ENCODE measurements around the gene CACNA2D2.

The CACNA2D2 gene

DNA sequence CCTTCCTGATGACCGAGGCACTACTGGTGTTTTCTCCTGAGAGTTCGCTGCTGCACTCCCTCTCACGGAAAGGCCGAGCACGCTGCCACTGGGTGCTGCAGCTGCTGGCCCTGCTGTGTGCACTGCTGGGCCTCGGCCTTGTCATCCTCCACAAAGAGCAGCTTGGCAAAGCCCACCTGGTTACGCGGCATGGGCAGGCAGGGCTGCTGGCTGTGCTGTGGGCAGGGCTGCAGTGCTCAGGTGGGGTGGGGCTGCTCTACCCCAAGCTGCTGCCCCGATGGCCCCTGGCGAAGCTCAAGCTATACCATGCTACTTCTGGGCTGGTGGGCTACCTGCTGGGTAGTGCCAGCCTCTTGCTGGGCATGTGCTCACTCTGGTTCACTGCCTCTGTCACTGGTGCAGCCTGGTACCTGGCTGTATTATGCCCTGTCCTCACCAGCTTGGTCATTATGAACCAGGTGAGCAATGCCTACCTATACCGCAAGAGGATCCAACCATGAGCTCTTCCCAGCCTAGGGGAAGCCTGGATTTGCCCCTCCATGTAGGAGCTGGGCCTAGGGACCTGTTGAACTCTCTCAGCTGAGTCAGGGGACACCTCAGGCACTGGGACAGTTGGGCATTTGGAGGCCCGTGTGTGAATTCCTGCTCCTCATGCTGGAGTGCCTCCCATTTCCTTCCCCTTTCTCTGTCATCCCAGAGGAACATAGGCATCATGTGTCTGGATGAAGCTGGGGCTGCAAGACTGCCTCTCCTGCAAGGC is 150.0 kb downstream of the CACNA2D2 start:
- CTCF ChIA-PET = interaction anchor here (0.7 to 16.7 kb wide), 7 partner anchors 10 to 258 kb away, joined by 3 to 473 read pairs (median 4); partner anchors contain the start of genes CISH, RASSF1 and ZMYND10
- no peak overlapping the region for H3K4me3 ChIP-seq (ENCODE audit: low read depth, low read length)
- DNase-seq (ENCODE audit: low read depth, low spot score) = no peak
- TF ChIP-seq, protein P1, sequence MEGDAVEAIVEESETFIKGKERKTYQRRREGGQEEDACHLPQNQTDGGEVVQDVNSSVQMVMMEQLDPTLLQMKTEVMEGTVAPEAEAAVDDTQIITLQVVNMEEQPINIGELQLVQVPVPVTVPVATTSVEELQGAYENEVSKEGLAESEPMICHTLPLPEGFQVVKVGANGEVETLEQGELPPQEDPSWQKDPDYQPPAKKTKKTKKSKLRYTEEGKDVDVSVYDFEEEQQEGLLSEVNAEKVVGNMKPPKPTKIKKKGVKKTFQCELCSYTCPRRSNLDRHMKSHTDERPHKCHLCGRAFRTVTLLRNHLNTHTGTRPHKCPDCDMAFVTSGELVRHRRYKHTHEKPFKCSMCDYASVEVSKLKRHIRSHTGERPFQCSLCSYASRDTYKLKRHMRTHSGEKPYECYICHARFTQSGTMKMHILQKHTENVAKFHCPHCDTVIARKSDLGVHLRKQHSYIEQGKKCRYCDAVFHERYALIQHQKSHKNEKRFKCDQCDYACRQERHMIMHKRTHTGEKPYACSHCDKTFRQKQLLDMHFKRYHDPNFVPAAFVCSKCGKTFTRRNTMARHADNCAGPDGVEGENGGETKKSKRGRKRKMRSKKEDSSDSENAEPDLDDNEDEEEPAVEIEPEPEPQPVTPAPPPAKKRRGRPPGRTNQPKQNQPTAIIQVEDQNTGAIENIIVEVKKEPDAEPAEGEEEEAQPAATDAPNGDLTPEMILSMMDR (IDR thresholded peaks at IDR 0.05; ENCODE audit: insufficient read depth, low read length, missing control alignments) = no peak
- POLR2A ChIA-PET = interaction anchor here (0.6 to 1.0 kb wide), 3 partner anchors 8 to 218 kb away, joined by 3 to 4 read pairs (median 3); partner anchors contain the start of gene ZMYND10

DNA sequence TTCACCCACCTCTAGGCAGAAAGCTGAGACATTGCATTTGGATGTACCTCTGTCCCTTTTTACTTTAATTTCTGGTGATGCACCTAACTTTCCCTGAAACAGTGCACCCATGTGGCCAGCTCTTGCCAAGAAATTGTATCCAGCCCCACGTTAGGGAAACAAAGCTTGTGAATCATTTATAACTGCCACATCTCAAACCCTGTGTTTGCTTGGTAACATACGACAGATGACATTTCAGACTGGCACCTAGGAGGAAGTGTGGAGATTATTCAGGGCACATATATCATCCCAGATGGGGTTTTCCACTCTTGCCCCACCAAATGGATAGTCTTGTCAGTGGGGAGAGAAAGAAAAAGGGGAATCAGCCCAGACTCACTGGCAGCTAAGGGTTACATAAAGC is 150.7 kb downstream of the CACNA2D2 start:
- CTCF ChIA-PET = interaction anchor here (0.7 to 16.7 kb wide), 6 partner anchors 9 to 259 kb away, joined by 3 to 473 read pairs (median 4); partner anchors contain the start of genes CISH, RASSF1 and ZMYND10
- no peak overlapping the region for H3K4me3 ChIP-seq (ENCODE audit: low read depth, low read length)
- POLR2A ChIA-PET = interaction anchor here (0.6 kb wide), 1 partner anchor 10 kb away, joined by 3 read pairs; no protein-coding TSS in a partner anchor
- TF ChIP-seq, protein P1 (IDR thresholded peaks at IDR 0.05; ENCODE audit: insufficient read depth, low read length, missing control alignments) = peak; percentile 16
- DNase-seq (ENCODE audit: low read depth, low spot score) = no peak

DNA sequence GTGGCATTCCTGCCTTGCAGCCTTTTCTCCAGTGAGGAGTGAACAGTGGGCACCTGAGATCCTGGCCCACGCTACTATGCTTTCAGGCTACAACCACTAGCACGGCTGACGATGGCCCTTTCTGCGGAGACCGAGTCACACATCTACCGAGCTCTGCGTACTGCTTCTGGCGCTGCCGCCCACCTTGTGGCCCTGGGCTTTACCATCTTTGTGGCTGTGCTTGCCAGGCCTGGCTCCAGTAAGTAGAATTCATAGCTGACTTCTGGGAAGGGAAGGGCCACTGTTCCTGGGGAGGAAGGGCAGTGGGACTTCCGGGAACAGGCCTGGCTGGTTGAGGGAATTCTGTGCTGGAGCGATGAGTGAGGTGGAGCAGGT is 152.1 kb downstream of the CACNA2D2 start:
- H3K4me3 ChIP-seq (ENCODE audit: low read depth, low read length) = peak overlapping the region; percentile 99
- TF ChIP-seq, protein P1 (IDR thresholded peaks at IDR 0.05; ENCODE audit: insufficient read depth, low read length, missing control alignments) = no peak
- ChIA-PET CTCF (interaction anchor here (1.4 to 16.7 kb wide), 4 partner anchors 9 to 264 kb away, joined by 3 to 473 read pairs (median 28); partner anchors contain the start of gene MAPKAPK3), POLR2A (interaction anchor here (1.2 to 1.8 kb wide), 2 partner anchors 13 to 264 kb away, joined by 3 to 10 read pairs; no protein-coding TSS in a partner anchor)
- no peak for DNase-seq (ENCODE audit: low read depth, low spot score)

GRCh38 chr3:50350527-50351322 is 152.7 kb downstream of the CACNA2D2 start, which contains the start of the genes CYB561D2 and NPRL2:
Gene CYB561D2, plus strand, starts transcription at chr3:50350862. Its CDS starts 572 bp downstream, at chr3:50351434.
Gene NPRL2, minus strand, starts transcription at chr3:50350775. Its CDS starts 123 bp downstream, at chr3:50350652.
- peak; percentile 55 for DNase-seq (ENCODE audit: low read depth, low spot score)
- TF ChIP-seq, protein P1 (IDR thresholded peaks at IDR 0.05; ENCODE audit: insufficient read depth, low read length, missing control alignments) = no peak
- POLR2A ChIA-PET = interaction anchor here (0.6 to 1.8 kb wide), 8 partner anchors 9 to 265 kb away, joined by 3 to 10 read pairs (median 3); partner anchors contain the start of genes HEMK1, RASSF1 and TMEM115
- peak within 1 kb of the TSS; percentile 99 for H3K4me3 ChIP-seq (ENCODE audit: low read depth, low read length)
- CTCF ChIA-PET = interaction anchor here (0.7 to 16.7 kb wide), 9 partner anchors 8 to 264 kb away, joined by 3 to 473 read pairs (median 6); partner anchors contain the start of genes MAPKAPK3 and RASSF1

DNA sequence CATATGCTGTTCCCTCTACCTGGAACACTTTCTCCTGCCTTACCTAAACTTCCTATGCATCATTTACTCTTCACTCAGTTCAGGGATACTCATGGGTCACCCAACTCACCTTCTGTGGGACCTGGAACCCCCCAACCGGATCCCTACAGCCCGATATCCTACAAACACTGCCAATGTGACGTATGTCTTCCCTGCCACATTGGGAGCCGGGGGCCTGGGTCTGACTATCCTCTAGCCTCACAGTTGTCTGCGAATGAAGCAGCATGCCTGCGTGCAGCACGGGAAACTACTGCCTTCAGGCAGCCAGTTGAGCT is 153.3 kb downstream of the CACNA2D2 start:
- POLR2A ChIA-PET = interaction anchor here (0.6 to 1.8 kb wide), 7 partner anchors 10 to 266 kb away, joined by 3 to 10 read pairs (median 3); partner anchors contain the start of genes HEMK1 and RASSF1
- TF ChIP-seq, protein P1 (IDR thresholded peaks at IDR 0.05; ENCODE audit: insufficient read depth, low read length, missing control alignments) = no peak

More for the DNA sequence above, 153.3 kb downstream of the CACNA2D2 start:
- peak overlapping the region; percentile 99 for H3K4me3 ChIP-seq (ENCODE audit: low read depth, low read length)
- CTCF ChIA-PET = interaction anchor here (0.7 to 16.7 kb wide), 7 partner anchors 9 to 265 kb away, joined by 3 to 473 read pairs (median 7); partner anchors contain the start of genes MAPKAPK3 and RASSF1
- DNase-seq (ENCODE audit: low read depth, low spot score) = no peak
